ENCODE results near the gene ST6GALNAC1. TPM values are rescaled to one million over a fixed set of nuclear protein-coding genes. Genes with fewer than 3 reads are reported as not detected.

Gene ST6GALNAC1
- total RNA-seq, 1 experiment from 2014 or later, result not detected

GRCh38 chr17:76633628-76634328, 9.8 kb downstream of the ST6GALNAC1 start:
- DNase-seq (ENCODE audit: low read depth, low spot score), result no peak
- POLR2A ChIA-PET, result interaction anchor here (1.2 kb wide), 1 partner anchor 21 kb away, joined by 3 read pairs; no protein-coding TSS in a partner anchor
- BruUV-seq (replicated peaks), result no TSS peak

More at GRCh38 chr17:76633628-76634328, 9.8 kb downstream of the ST6GALNAC1 start:
- Histone ChIP-seq H3K9me3 (ENCODE audit: control insufficient read depth in 1 of 2, insufficient read depth in 1 of 2, low read depth in 1 of 2, low read length in 2 of 2) (no peaks in the 10 kb centered on the region), H2AFZ (ENCODE audit: low read depth, low read length, poor library complexity, severe bottlenecking) (no peak overlapping the region), H4K20me1 (ENCODE audit: insufficient read depth) (no peaks in the 10 kb centered on the region), H3K4me3 (replicated peaks in 1 of 2; ENCODE audit: low read depth in 1 of 2, low read length in 2 of 2) (no peak overlapping the region), H3K9ac (ENCODE audit: low read length) (no peak overlapping the region), H3K9me2 (ENCODE audit: insufficient read depth) (no peaks in the 10 kb centered on the region), H3K27ac (ENCODE audit: low read depth, low read length) (no peak overlapping the region), H3K79me2 (ENCODE audit: insufficient read depth, low read length) (no peaks in the 10 kb centered on the region), H3K27me3 (ENCODE audit: insufficient read depth, low read length) (no peaks in the 10 kb centered on the region), H3K36me3 (ENCODE audit: control insufficient read depth in 1 of 2, insufficient read depth in 2 of 2, low read length in 2 of 2) (no peaks in the 10 kb centered on the region), H3K4me2 (ENCODE audit: low read length) (no peak overlapping the region), H3K4me1 (ENCODE audit: control insufficient read depth in 1 of 2, insufficient read depth in 2 of 2, low read length in 2 of 2) (no peaks in the 10 kb centered on the region; a peak in 1 of 4 replicates)
- intact Hi-C loops (cut with micrococcal nuclease), result no loop called here
- CTCF ChIA-PET, result interaction anchor here (1.5 kb wide), 1 partner anchor 10 kb away, joined by 5 read pairs; no protein-coding TSS in a partner anchor
- TF ChIP-seq ZFX (IDR thresholded peaks at IDR 0.05), result no peak
- TF ChIP-seq POLR2A (IDR thresholded peaks at IDR 0.05; ENCODE audit: borderline replicate concordance, extremely low read depth, insufficient read depth, insufficient read length), result no peak
- TF ChIP-seq CTCF (IDR thresholded peaks at IDR 0.05 in 2 of 3, conservative IDR thresholded peaks at IDR 0.05 in 1 of 3; ENCODE audit: borderline replicate concordance in 1 of 3, insufficient read depth in 1 of 3, low read depth in 2 of 3, low read length in 2 of 3), result no peak
- TF ChIP-seq FOSL1 (IDR thresholded peaks at IDR 0.05; ENCODE audit: low read depth), result no peak
- no peak for TF ChIP-seq EZH2phosphoT487 (IDR thresholded peaks at IDR 0.05; ENCODE audit: borderline replicate concordance)
- no peak for TF ChIP-seq RAD21 (IDR thresholded peaks at IDR 0.05; ENCODE audit: low read depth)
- TF ChIP-seq ZNF274 (IDR thresholded peaks at IDR 0.05; ENCODE audit: low read depth, low read length), result no peak
- TF ChIP-seq SIN3A (IDR thresholded peaks at IDR 0.05; ENCODE audit: low read depth), result no peak
- no peak for TF ChIP-seq MAX (IDR thresholded peaks at IDR 0.05)
- no peak for TF ChIP-seq YY1 (IDR thresholded peaks at IDR 0.05; ENCODE audit: extremely low read depth, insufficient replicate concordance, low read depth, low read length)
- TF ChIP-seq CEBPB (IDR thresholded peaks at IDR 0.05; ENCODE audit: low read depth), result no peak
- TF ChIP-seq SRF (IDR thresholded peaks at IDR 0.05; ENCODE audit: low read depth), result no peak
- no peak for TF ChIP-seq ZBTB33 (IDR thresholded peaks at IDR 0.05; ENCODE audit: extremely low read depth, insufficient replicate concordance, low read length)
- TF ChIP-seq EGR1 (IDR thresholded peaks at IDR 0.05; ENCODE audit: low read depth), result no peak
- no peak for TF ChIP-seq POLR2AphosphoS5 (IDR thresholded peaks at IDR 0.05; ENCODE audit: low read depth, low read length)
- no peak for TF ChIP-seq JUND (IDR thresholded peaks at IDR 0.05)
- TF ChIP-seq REST (IDR thresholded peaks at IDR 0.05; ENCODE audit: low read depth), result no peak
- TF ChIP-seq ELF1 (IDR thresholded peaks at IDR 0.05; ENCODE audit: borderline replicate concordance, low read depth), result no peak
- no peak for TF ChIP-seq ATF3 (IDR thresholded peaks at IDR 0.05)
- TF ChIP-seq SP1 (IDR thresholded peaks at IDR 0.05; ENCODE audit: low read depth), result no peak
- no peak for ATAC-seq
- RAD21 ChIA-PET (ENCODE audit: low non-redundant PET in 1 of 2, low total read pairs in 2 of 2, uncharacterized antibody in 2 of 2, unreplicated experiment in 2 of 2), result no interaction called here

Measured in HCT116 (cell line).